ENCODE results near the gene LHX6. TPM values are rescaled to one million over a fixed set of nuclear protein-coding genes. Genes with fewer than 3 reads are reported as not detected.

Gene LHX6
- total and polyA plus RNA-seq, 2 of the 8 experiments (the other 6 are each of a cell fraction or from before 2014, with no cell fraction given), result 0.92 to 1.2 TPM

DNA sequence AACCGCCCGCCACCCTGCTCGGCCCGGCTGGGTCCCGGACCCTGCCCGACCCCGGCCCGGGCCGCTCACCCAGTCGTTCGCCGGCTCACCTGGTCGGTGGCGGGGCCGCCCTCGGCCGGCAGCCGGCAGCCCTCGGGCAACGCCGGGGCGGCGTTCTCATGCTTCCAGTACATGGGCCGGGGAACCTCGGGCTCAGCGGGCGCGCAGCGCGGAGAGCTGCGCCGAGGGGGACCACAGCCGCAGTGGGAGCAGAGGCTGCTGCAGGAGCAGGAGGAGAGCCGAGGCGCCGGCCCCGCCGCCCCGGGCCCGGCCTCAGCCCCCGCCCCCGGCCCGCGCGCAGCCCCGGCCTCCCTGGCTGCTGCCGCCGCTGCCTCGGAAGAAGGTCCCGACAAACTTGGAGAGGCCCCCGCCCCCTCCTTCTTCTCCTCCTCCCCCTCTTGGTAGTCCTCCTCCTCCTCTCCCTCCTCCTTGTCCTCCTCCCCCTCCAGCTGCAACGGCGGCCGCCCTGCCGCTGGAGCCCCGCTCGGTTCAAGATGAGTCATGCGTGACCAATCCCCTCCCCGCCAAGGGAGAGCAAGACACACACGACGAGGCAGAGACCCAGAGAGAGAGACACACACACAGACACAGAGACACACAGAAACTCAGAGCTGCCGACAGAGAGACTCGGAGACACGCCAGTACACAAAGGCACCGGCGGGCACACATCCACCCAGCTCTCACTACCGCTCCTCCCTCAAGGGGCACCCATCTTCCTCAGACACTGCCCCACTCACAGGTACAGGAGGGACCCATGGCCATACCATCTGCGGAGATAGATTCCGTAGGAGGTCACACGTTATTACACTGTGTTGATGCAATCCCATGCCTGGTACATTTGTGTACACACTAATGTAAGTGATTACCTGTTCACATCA is at the start of gene LHX6 (continued):
- TF ChIP-seq SIN3A (conservative IDR thresholded peaks at IDR 0.05 in 1 of 2, IDR thresholded peaks at IDR 0.05 in 1 of 2; ENCODE audit: low read depth in 1 of 2, low read length in 2 of 2) (0 out of 4 replicates have a peak, but pooled peaks of 1 of the 2 experiments have one; percentile 8), TAF7 (optimal IDR thresholded peaks at IDR 0.05; ENCODE audit: borderline replicate concordance, low read depth, low read length) (no peak), CBX8 (IDR thresholded peaks at IDR 0.05; ENCODE audit: borderline replicate concordance, low read depth, low read length) (no peak), RNF2 (IDR thresholded peaks at IDR 0.05; ENCODE audit: borderline replicate concordance, low read depth, low read length, missing control alignments, poor library complexity, severe bottlenecking) (peak; percentile 82), FOSL1 (IDR thresholded peaks at IDR 0.05; ENCODE audit: insufficient read depth, low read depth, low read length) (no peak), TCF12 (IDR thresholded peaks at IDR 0.05; ENCODE audit: low read depth, low read length) (no peak), RBBP5 (IDR thresholded peaks at IDR 0.05; ENCODE audit: borderline replicate concordance, low read depth, low read length) (peak; percentile 13; the same call in 1 of the 2 replicates), RFX5 (IDR thresholded peaks at IDR 0.05; ENCODE audit: borderline replicate concordance, low read depth, low read length) (no peak), SP2 (IDR thresholded peaks at IDR 0.05; ENCODE audit: low read length) (no peak), CHD1 (IDR thresholded peaks at IDR 0.05; ENCODE audit: low read depth, low read length) (no peak), RXRA (IDR thresholded peaks at IDR 0.05; ENCODE audit: insufficient read depth, low read depth, low read length) (no peak), PHF8 (conservative IDR thresholded peaks at IDR 0.05; ENCODE audit: low read depth, low read length) (no peak), CTBP2 (IDR thresholded peaks at IDR 0.05; ENCODE audit: borderline replicate concordance, insufficient read depth, insufficient read length, low read length) (no peak), SP1 (IDR thresholded peaks at IDR 0.05; ENCODE audit: low read depth, low read length) (no peak), GABPA (IDR thresholded peaks at IDR 0.05; ENCODE audit: borderline replicate concordance, insufficient read depth, low read length) (0 out of 2 replicates have a peak, but pooled peaks have one; percentile 29), KDM4A (IDR thresholded peaks at IDR 0.05; ENCODE audit: low read depth, low read length, severe bottlenecking) (peak; percentile 26), BCL11A (IDR thresholded peaks at IDR 0.05; ENCODE audit: low read depth in 2 of 2, low read length in 2 of 2) (no peak)
- TF ChIP-seq, protein P1, sequence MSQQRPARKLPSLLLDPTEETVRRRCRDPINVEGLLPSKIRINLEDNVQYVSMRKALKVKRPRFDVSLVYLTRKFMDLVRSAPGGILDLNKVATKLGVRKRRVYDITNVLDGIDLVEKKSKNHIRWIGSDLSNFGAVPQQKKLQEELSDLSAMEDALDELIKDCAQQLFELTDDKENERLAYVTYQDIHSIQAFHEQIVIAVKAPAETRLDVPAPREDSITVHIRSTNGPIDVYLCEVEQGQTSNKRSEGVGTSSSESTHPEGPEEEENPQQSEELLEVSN (IDR thresholded peaks at IDR 0.05), result no peak
- TF ChIP-seq, protein P2, sequence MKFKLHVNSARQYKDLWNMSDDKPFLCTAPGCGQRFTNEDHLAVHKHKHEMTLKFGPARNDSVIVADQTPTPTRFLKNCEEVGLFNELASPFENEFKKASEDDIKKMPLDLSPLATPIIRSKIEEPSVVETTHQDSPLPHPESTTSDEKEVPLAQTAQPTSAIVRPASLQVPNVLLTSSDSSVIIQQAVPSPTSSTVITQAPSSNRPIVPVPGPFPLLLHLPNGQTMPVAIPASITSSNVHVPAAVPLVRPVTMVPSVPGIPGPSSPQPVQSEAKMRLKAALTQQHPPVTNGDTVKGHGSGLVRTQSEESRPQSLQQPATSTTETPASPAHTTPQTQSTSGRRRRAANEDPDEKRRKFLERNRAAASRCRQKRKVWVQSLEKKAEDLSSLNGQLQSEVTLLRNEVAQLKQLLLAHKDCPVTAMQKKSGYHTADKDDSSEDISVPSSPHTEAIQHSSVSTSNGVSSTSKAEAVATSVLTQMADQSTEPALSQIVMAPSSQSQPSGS (IDR thresholded peaks at IDR 0.05; ENCODE audit: low read length), result no peak
